DND-41 (cell line): ENCODE data around the gene GPR153.

Experiments used
- CTCF ChIP-seq: IDR thresholded peaks from 2 replicates; pipeline ENCODE4 v1.5.1; 2012; ENCODE audit warnings: borderline replicate concordance, low read length, moderate library complexity, mild to moderate bottlenecking; ENCODE audit not compliant: poor library complexity, severe bottlenecking; ENCODE audit errors: extremely low read depth
- EZH2 ChIP-seq: IDR thresholded peaks from 3 replicates; pipeline ENCODE4 v1.6.1; 2012; ENCODE audit warnings: borderline replicate concordance, low read depth, mild to moderate bottlenecking, moderate library complexity, low read length, inconsistent platforms; ENCODE audit not compliant: severe bottlenecking

- TF ChIP-seq EZH2, result no peak
- TF ChIP-seq CTCF, result no peak
Observed at GRCh38 chr1:6288665-6289064, 27.8 kb upstream of the GPR153 start.
